ENCODE measurements around the gene CST8. TPM values are rescaled to one million over a fixed set of nuclear protein-coding genes. Genes with fewer than 3 reads are reported as not detected.

The CST8 gene
- total RNA-seq, 1 experiment from 2014 or later = not detected

DNA sequence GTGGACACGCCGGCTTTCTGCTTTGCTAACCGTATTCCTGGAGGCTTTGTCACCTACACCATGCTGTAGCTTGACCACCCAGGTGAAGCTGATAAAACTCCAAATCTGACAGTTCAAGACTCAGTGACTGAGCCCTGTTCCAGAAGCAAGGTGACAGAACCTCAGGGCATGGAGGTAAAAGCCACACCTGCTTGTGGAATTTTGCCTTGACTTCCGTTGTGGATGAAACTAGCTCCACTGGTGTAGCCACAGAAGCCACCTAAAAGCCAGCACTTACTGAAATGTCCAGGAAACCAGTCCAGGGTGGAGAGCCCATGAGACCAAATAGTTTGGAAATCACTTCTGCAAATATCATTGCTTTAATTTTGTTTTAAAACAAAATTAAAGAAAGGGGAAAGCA lies 11.0 kb downstream of the CST8 start:
- H3K4me2 ChIP-seq (ENCODE audit: insufficient read depth, insufficient read length, low read length) = no peak overlapping the region
- H3K9ac ChIP-seq (ENCODE audit: extremely low read depth, insufficient read length, low read length) = no peak overlapping the region
- H2BK12ac ChIP-seq (ENCODE audit: insufficient read length, low read depth, low read length) = no peak overlapping the region
- peaks cover 4% of the 10 kb centered on the region for H3K27me3 Mint-ChIP-seq (ENCODE audit: low read depth)
- no peaks in the 10 kb centered on the region for H3K23me2 ChIP-seq (ENCODE audit: insufficient read length, low read depth, low read length, poor library complexity, severe bottlenecking)
- DNase-seq = no peak
- H3K14ac ChIP-seq (ENCODE audit: insufficient read depth, low read length) = no peak overlapping the region
- no peak overlapping the region for H3T11ph ChIP-seq (ENCODE audit: low read length)
- WGBS (ENCODE audit: extremely low coverage, insufficient read length, low lambda C conversion rate) = no CpG with 5 or more reads among the region's 4 CpGs
- H3K9me3 Mint-ChIP-seq = peaks cover 5 to 8% of the 10 kb centered on the region in 2 experiments; a peak in 4 of 5 replicates
- peaks cover 1 to 7% (median 2%) of the 10 kb centered on the region in 3 experiments; a peak in 6 of 7 replicates for H3K36me3 Mint-ChIP-seq (ENCODE audit: insufficient read depth in 1 of 3, low read depth in 3 of 3)
- H3K56ac ChIP-seq (ENCODE audit: insufficient read length, low read depth, low read length) = no peak overlapping the region
- H4K91ac ChIP-seq (ENCODE audit: insufficient read length, low read depth, low read length) = no peak overlapping the region
- no peak overlapping the region for H3K27ac Mint-ChIP-seq
- H4K20me1 ChIP-seq (ENCODE audit: control insufficient read depth, insufficient read depth, insufficient read length) = peaks cover 3% of the 10 kb centered on the region
- H3K4me3 Mint-ChIP-seq = no peak overlapping the region
- H3K79me1 ChIP-seq (ENCODE audit: insufficient read depth, low read depth, low read length, poor library complexity, severe bottlenecking) = no peaks in the 10 kb centered on the region
- H2BK15ac ChIP-seq (ENCODE audit: low read depth, low read length) = no peak overlapping the region
- H3K4me1 Mint-ChIP-seq = peaks cover 22 to 30% of the 10 kb centered on the region in 2 experiments
- H3K27ac ChIP-seq (ENCODE audit: insufficient read length, low read depth, low read length) = no peak overlapping the region
- no peak overlapping the region for H2AFZ ChIP-seq (ENCODE audit: low read length)
- H3K23ac ChIP-seq (ENCODE audit: insufficient read length, low read depth, low read length) = no peak overlapping the region
- no peaks in the 10 kb centered on the region for H3K9me3 ChIP-seq (ENCODE audit: control insufficient read depth, low read depth, low read length)
- no peak overlapping the region for H2BK20ac ChIP-seq (ENCODE audit: low read depth, low read length, poor library complexity, severe bottlenecking)
- no peak overlapping the region for H2BK5ac ChIP-seq (ENCODE audit: insufficient read length, low read length)
- H4K5ac ChIP-seq (ENCODE audit: insufficient read length, low read depth, low read length) = no peak overlapping the region
- no peak overlapping the region for H4K8ac ChIP-seq (replicated peaks; ENCODE audit: insufficient read length, low read depth, low read length)
- H3K18ac ChIP-seq (ENCODE audit: insufficient read length, low read depth, low read length) = no peak overlapping the region
- TF ChIP-seq, protein P1, sequence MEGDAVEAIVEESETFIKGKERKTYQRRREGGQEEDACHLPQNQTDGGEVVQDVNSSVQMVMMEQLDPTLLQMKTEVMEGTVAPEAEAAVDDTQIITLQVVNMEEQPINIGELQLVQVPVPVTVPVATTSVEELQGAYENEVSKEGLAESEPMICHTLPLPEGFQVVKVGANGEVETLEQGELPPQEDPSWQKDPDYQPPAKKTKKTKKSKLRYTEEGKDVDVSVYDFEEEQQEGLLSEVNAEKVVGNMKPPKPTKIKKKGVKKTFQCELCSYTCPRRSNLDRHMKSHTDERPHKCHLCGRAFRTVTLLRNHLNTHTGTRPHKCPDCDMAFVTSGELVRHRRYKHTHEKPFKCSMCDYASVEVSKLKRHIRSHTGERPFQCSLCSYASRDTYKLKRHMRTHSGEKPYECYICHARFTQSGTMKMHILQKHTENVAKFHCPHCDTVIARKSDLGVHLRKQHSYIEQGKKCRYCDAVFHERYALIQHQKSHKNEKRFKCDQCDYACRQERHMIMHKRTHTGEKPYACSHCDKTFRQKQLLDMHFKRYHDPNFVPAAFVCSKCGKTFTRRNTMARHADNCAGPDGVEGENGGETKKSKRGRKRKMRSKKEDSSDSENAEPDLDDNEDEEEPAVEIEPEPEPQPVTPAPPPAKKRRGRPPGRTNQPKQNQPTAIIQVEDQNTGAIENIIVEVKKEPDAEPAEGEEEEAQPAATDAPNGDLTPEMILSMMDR (conservative IDR thresholded peaks at IDR 0.05) = no peak
- H2BK120ac ChIP-seq (ENCODE audit: low read depth, low read length, poor library complexity, severe bottlenecking) = no peak overlapping the region
- no peak overlapping the region for H2AK5ac ChIP-seq (ENCODE audit: insufficient read length, low read length)
- peaks cover 2% of the 10 kb centered on the region; the same call in 1 of the 2 replicates for H3K4me1 ChIP-seq (ENCODE audit: insufficient read depth, low read length)
- H3K4ac ChIP-seq (ENCODE audit: low read depth, low read length) = no peak overlapping the region
- no peaks in the 10 kb centered on the region for H3K27me3 ChIP-seq (ENCODE audit: insufficient read depth, low read length)
- no peaks in the 10 kb centered on the region for H3K79me2 ChIP-seq (ENCODE audit: insufficient read depth, low read length)
